Measurements from ENCODE around the gene AKNAD1. TPM values are rescaled to one million over a fixed set of nuclear protein-coding genes. Genes with fewer than 3 reads are reported as not detected.

AKNAD1 gene
- total RNA-seq, 1 donor = 0.27 TPM

- no peak for TF ChIP-seq CTCF (IDR thresholded peaks at IDR 0.05; ENCODE audit: insufficient read depth, low read length)
- DNase-seq (ENCODE audit: low read depth) = no peak
- no peak overlapping the region for H3K4me3 ChIP-seq (ENCODE audit: low read depth, low read length)
Observed at GRCh38 chr1:108777839-108778238, 79.1 kb downstream of the AKNAD1 start.

- DNase-seq (ENCODE audit: low read depth) = no peak
- no peak for TF ChIP-seq CTCF (IDR thresholded peaks at IDR 0.05; ENCODE audit: insufficient read depth, low read length)
- no peak overlapping the region for H3K4me3 ChIP-seq (ENCODE audit: low read depth, low read length)
Observed at GRCh38 chr1:108767708-108768107, 89.2 kb downstream of the AKNAD1 start.

DNA sequence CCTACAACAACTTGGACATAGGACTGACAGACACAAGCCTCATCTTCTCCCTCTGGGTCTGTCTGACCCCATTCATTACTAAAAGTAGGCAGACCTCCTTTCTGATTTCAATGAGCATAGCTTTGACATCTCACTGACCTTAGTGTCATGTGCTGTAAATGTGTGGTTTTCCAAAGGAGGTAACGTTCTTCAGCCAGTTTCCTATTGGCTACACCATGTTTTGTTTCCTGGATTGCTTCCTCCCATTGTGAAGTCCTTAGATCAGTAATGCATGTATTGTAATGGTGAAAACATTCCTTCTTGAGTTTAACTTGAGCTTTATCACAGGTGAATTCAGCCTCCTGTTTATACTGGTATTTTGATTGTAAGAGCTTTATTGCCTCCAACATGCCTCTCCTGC lies 89.8 kb downstream of the AKNAD1 start:
- no peak overlapping the region for H3K4me3 ChIP-seq (ENCODE audit: low read depth, low read length)
- no peak for TF ChIP-seq CTCF (IDR thresholded peaks at IDR 0.05; ENCODE audit: insufficient read depth, low read length)
- no peak for DNase-seq (ENCODE audit: low read depth)

Other genes starting within 250 kb of the AKNAD1 start
- gene HENMT1, start 196.0 kb downstream of the AKNAD1 start, total RNA-seq (ENCODE audit: low replicate concordance) = 4.1 and 4.5 TPM in 2 replicates
- 20.0 and 25.2 TPM in 2 replicates for gene PRPF38B, start 164.8 kb downstream of the AKNAD1 start, total RNA-seq (ENCODE audit: low replicate concordance)
- gene FNDC7, start 144.2 kb downstream of the AKNAD1 start, total RNA-seq (ENCODE audit: low replicate concordance) = under 0.01 TPM in 1 of 2 replicates, not detected in the other
- gene STXBP3, start 110.4 kb downstream of the AKNAD1 start, total RNA-seq (ENCODE audit: low replicate concordance) = 45.0 and 78.7 TPM in 2 replicates
- gene GPSM2, start 19.9 kb upstream of the AKNAD1 start, total RNA-seq (ENCODE audit: low replicate concordance) = 13.3 and 60.0 TPM in 2 replicates
- 39.6 and 74.1 TPM in 2 replicates for gene CLCC1, start 106.4 kb upstream of the AKNAD1 start, total RNA-seq (ENCODE audit: low replicate concordance)
- gene WDR47, start 185.0 kb upstream of the AKNAD1 start, total RNA-seq (ENCODE audit: low replicate concordance) = 22.1 and 26.0 TPM in 2 replicates
- gene TAF13, start 218.9 kb upstream of the AKNAD1 start, total RNA-seq (ENCODE audit: low replicate concordance) = 131 and 287 TPM in 2 replicates
- 26.1 and 28.8 TPM in 2 replicates for gene TMEM167B, start 233.7 kb upstream of the AKNAD1 start, total RNA-seq (ENCODE audit: low replicate concordance)

Data from fibroblast of the aortic adventitia (primary cell).